HG03520 (cell line): ENCODE data around the gene MESP2.

Source experiments
- ATAC-seq: cut with Tn5 transposase; IDR thresholded peaks from one replicate; pipeline ENCODE4 v1.9.1; 2021; ENCODE audit warnings: mild to moderate bottlenecking, moderate library complexity; ENCODE audit not compliant: unreplicated experiment

The MESP2 gene

DNA sequence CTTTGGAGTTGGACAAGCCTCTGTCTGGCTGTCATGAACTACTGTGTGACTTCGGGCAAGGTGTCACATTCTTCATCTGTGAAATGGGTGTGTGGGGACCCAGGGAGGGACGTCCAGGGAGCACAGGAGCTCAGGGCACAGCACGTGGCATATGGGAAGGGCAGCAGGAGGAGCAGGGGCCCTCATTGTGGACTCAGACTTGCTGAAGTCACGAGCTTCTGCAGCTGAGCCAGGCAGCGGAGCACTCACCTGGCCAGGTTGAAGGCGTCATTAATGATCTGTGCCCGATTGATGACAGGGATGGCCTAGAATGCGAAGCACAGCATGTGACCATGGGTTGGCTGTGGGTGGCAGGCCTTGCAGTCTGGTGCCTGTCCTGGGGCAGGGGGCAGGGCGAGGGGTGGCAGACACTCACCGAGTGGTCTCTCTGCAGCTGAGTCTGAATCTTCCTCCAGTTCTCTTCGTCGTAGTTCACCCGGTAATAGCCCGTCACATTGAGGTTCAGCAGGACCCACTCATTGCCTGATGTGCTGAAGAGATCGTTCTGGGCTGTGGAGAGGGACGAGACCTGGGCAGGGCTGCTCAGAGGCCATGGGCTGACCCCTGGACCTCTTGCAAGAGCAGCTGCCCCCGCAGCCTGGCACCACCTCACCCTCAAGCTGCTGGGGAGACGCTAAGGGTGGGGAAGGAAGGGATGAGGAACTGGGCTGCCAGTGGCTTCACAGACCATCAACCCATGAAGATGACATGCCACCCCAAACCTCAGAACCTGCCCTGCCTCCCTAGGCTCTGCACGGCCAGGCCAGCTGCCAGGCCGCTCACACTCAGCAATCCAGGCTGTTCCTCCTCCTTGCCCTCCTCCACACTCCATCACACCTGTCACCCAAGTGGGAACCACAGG, 23.1 kb downstream of the MESP2 start:
- no peak for ATAC-seq

DNA sequence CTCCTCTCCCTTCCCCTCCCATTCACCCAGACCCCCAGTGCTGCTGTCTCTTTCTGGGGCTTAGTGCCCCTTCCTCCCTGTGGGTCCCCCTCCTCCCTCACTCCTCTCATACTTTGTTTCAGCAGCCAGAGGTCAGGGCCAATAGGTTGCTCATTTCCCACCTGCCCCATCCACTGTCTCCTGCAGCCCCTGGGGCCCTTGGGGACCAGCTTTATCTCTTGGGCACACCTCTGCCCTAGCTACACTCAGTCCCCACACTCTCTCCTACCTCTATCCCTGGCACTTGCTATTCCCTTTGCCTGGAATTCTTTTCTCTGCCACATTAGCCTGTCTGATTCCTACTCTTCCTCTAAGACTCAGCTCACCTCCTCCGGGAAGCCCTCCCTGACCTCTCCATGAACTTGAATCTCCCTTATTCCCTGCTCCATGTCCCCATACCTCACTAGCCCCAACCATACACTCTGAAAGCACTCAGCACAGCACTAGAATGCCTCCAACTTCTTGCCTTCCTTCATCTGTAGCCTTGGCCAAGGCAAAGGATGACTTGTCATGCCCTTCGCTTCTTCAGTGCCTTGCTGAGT, 23.9 kb downstream of the MESP2 start:
- ATAC-seq, result no peak

DNA sequence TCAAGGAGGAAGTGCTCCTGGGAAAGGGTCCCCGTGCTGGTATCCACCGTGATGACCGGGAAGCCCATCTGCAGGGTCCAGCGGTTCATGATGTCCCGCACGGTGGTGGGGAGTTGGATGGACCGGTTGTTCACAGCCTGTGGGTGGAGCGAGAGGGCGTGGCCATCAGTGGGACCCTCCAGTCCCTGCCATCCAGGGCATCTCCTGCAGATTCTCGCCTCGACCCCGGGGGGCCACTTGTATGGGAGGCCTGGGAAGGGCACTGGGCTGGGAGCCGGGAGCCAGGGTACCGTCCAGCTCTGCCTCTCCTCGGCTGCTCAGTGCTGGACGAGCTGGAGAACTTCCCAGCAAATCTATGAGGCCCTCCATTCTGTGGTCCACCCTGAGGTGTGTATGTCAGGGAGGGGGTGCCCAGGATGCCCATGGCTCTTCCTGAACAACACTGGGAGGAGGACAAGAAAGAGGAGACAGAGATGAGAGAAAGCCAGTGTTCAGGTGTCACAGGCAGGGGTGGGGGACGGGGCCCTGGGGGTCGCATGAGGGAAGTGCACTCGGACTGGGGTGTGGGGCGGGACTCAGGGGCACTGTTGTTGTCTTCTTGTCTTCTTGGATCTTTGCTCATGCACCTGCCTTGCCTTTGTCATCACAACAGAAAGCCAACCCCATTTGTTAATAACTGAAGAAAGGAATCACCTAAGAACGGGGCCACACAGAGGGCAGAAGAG, 25.5 kb downstream of the MESP2 start:
- ATAC-seq, result no peak

DNA sequence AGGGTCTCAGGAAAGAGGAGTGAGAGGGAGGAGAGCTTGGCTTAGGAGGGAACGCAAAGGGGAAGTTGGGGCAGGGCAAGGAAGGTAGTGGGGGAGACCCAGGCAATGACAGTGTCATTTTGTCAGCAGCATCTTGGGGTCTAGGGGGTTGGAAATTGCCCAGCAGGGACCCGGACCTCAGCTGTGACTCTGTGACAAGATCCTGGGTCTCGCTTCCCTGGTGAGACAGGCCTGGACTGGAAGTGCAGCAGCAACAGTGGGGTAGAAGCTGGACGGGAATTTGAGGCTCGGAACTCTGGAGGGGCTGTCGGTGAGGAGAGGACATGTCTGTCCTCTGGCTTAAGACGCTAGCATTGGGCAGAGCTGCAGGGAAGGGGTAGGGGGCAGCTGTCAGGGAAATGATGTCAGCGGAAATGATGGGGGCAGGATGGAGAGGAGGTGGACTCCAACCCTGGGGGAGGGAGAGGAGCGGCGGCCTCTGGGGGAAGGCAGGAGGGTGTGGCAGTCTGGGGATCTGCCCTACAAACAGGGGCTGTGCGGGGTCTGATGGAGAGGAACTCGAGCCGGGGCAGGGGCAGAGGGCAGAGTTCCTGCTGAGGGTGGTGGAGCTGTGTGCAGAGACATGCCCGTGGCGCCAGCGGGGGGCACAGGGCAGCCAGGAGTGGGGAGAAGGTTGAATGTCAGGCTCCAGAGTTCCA, 26.2 kb downstream of the MESP2 start:
- no peak for ATAC-seq

DNA sequence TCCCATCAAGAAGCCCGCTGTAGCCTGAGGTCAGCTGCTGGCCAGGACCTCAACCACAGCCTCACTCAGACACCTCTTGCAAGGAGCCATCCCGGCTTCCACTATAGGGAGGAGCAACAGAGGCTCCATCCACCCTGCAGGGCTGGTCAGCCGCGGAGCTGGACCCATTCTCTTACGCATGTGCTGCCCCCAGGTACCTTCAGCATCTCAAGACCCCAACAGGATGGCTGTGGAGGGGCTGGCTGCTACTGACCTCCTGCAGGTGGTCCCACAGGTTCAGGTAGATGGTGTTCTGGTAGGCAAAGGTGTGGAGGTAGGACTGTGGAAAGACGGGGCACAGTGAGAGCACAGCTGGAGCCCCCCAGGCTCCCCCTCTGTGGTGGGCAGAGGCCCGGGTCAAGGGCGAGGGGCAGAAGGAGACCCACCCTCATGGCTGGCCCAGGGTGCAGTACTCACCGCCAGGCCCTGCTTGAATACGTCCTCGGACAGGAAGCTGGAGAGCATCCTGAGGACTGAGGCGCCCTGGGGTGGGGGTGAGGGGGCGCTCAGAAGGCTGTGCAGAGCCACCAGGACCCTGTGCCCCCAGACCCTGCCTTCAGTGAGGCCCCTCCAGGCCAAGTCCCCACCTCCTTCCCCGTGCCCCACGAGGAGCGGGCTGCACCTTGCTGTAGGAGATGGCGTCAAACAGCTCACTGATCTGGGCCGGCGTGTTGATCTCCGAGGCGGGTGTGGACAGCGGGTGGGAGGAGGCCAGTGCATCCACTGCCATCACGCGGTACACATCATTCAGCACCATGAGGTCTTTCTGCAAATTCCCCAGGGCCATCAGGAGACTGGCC, 27.1 kb downstream of the MESP2 start:
- ATAC-seq, result no peak

DNA sequence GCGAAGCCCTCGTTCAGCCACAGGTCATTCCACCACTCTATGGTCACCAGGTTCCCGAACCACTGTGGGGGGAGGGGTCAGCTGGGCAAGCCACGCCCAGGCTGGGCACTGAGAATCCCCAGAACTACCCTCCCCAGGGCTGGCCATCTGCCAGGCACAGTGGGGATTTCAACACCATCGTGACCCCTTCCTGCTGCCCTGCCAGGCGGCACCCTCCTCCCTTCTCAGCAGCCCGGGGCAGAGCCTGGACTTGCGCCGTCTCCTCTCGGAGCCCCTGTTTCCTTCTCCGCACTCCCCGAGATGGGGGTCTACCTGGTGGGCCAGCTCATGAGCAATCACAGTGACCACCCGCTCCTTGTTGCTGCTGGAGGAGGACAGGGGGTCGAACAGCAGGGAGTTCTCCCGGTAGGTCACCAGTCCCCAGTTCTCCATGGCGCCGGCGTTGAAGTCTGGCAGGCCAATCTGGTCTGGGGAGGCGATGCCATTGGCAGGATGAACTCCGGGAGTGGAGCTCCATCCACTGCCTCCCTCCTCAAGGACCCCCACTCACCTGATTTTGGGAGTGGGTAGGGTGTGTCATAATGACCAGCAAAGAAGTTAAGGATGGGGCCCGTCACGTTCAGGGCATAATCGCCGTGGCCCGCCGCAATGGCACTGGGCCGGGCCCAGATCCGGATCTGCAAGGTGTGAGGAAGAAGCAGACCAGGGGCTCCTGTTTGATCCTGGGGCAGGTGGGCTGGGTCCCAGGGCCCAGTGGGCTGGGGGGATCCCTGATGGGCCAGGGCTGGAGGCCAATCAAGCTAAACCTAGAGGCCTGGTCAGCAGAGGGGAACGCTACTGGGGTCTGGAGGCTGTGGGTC, 28.0 kb downstream of the MESP2 start:
- ATAC-seq, result no peak

DNA sequence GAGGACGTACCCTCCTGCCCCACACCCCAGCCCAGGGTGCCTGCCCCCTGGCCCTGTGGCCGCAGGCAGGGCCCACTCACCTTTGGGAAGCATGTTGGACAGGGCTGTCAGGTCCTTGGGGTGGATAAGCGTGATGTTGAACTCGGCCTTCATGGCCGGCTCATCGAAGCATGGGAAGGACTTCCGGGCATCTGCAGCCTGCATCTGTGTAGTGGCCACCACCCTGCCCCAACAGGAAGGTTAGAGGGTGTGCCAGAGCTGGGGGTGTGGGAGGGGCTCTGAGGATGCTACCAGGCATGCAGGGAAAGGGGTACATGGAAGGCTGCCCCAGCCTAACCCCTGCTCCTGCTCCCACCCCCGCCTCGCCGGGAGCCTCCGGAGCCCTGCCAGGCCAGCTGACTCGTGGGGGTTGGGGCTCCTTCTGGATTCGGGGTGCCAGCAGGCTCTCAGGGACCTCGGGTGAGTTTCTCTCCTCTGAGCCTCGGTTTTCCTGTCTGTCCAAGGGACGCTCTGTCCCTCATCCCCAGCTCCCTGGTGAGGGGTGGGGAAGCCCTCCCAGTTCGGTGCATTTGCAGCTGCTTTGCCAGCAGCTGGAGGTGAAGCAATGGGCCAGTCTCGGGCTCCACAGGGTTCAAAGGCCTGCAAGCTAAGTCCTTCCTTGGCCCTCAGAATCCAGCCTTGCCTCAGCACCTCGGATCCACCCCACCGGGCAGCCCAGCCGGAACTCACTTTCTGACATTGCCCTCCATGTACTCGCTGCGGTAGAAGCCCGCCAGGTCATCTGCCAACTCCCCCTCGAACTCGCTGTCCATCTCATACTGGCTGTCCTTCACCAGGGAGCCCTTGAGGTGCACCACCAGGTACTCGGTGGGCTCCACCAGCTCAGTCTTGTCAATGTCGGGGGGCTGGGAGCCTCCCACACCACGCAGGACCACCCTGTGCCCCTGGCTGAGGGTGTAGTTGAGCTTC, 29.4 kb downstream of the MESP2 start:
- ATAC-seq, result no peak

DNA sequence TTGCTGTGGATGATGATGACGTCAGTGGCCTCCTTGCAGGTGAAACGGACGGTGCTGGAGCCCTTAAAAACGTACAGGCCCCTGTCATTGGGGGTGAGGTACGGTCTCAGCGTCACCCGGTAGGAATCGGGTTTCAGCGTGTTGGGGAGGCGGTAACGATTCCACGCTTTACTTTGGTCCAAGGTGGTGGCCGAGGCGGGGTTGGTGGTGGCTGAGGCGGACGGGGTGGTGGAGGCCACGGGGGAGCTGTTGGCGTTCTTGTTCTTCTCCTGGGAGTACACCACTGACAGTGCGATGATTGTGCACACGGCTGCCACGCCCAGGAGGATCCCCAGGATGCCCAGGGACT, 30.1 kb downstream of the MESP2 start:
- ATAC-seq, result no peak

DNA sequence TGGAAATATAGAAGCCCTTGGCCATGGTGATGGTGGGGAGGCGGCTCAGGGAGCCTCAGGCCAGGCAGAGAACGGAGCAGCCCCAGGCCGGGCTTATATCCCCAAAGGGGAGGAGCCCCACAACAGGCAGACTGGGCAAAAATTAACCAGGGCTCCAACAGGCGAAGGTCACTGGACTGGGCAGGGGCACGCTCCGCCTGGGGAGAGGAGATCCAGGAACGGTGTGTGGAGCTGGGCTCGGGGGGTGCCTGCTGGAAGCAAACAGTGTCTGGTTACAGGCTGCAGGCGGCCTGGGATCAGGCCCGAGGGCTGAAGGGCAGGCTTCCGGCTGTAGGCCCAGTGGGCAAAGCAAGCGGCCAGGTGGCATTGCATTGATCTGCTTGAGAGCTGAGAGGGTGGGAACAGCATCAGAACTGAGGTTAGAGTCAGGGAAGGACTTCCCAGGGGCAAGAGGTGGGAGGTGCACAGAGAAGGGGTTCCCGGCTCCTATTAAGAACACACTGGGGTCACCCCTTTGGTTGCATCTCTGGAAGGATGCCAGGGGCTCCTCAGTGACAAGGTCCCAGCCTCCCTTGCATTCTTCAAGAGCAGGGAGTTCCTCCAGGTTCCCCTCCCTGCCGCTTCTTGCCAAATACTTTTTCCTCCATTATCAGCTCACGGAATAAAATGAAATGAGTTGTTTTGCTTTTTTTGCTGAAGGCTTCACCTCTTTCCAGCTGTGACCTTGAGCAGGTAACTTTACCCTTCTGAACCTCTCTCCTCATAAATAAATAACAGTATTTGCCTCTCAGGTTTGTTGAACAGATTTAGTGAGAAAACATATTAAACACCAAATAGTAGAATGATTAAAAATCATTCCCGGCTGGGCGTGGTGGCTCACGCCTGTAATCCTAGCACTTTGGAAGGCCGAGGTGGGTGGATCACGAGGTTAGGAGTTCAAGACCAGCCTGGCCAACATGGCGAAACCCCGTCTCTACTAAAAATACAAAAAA, 30.7 kb downstream of the MESP2 start:
- ATAC-seq, result no peak

DNA sequence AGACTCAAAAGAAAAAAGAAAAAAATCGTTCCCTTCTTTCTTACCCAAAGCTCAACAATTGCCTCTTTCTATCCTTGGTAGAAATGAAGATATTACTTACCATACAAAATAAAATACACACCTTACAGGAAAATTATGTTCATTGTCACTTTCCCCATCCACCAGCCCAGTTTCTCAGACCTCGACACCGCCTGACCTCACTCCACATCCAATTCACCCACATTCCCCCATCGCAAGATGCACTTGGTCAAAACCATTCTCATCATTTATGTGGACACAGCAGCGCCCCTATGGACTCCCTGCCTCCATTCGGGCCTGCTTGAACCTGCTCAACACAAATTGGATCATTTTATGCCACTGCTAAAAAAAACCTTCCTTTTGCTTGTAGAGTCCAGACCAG, 31.6 kb downstream of the MESP2 start:
- no peak for ATAC-seq

DNA sequence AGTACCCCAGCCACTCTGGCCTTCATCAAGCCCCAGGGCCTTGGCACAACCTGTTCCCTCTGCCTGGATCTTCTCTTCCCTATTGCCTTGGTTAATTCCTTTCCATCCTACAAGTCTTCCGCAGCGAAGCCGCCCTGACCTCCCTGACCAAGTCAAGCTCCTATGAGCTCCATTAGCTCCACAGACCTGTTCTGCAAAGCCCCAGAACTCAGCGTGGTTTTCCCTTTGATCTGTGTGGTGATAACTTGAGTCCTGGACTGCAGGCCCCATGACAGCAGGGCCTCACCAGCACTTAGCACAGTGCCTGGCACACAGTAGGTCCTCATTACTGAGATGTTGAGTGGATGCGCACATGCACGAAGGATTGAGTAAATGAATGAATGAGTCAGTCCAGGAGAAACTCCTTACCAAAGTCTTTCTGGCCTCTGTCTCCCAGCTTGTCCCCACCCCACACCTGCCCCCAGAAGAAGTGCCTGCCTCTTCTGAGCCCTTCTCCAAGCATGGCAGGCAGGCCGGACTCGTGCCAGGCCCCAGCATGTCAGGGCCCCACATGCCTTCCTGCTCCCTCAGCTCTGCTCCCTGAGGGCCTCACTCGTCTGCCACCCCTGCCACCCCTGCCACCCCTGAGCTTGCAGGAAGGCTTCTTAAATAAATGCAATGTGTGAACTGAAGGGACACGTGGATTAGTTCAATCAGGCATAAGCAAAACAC, 32.2 kb downstream of the MESP2 start:
- no peak for ATAC-seq

DNA sequence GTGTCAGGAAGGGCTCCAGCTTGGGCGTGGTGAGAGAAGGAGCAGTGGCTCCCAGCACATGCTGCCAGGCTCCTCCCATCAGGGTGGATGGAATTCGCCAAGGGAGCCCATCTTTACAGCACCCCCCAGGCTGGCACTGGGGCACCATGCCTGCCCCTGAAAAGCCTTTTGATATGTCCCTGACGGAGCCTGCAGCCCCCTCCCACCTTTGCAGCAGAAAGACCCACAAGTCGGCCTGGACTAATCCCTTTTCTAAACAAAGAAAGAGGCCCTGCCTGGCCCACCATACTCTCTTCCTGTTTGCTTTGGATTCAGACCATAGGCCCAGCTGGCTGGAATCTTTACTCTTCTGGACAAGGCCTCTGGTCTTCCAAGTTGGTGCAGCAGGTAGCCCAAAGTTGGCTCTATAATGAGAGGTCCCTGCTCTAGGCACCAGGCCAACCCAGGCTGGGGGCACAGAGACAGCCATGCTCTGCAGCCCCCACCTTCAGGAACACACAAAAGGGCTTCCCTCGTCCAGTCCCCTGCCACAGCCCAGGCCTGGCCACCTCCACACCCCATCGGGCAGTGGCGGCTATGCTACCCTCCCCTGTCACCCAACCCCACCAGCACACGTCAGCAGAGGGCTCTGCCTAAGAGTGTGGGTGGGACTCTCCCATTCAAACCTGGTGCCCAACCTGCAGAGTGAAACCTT, 33.1 kb downstream of the MESP2 start:
- no peak for ATAC-seq

DNA sequence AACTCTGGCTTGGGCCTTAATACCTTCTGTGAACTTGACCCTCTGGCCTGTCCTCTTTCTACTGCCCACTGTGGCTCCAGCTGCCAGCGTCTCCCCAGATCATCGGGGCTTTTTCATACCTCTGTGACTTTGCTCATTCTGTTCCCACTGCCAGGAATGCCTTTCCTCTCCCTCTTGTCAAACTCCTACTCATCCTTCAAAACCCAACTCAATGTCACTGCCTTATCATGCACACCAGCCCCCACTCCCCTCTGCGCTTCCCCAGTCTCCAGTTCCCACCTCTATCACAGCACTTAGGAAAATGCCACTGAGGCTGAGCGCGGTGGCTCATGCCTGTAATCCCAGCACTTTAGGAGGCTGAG, 33.6 kb downstream of the MESP2 start:
- ATAC-seq, result no peak

DNA sequence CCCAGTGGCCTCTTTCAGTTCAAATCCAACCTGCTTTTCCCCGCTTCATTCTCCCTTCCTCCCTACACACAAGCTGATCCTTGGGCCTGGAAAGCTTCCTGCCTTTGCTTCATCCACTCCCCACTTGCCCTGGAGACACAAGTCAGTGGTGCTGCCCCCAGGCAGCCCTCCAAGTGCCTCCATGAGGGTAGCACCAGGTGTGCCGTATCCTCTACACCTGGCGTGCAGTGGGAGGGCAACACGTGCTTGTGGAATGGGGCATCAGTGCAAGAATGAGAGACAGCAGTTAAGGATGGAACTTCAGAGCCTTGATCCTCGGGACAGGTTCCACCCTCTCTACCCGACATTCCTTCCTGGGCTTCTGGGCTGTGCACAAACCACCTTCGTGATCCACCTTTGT, 34.7 kb downstream of the MESP2 start:
- no peak for ATAC-seq

DNA sequence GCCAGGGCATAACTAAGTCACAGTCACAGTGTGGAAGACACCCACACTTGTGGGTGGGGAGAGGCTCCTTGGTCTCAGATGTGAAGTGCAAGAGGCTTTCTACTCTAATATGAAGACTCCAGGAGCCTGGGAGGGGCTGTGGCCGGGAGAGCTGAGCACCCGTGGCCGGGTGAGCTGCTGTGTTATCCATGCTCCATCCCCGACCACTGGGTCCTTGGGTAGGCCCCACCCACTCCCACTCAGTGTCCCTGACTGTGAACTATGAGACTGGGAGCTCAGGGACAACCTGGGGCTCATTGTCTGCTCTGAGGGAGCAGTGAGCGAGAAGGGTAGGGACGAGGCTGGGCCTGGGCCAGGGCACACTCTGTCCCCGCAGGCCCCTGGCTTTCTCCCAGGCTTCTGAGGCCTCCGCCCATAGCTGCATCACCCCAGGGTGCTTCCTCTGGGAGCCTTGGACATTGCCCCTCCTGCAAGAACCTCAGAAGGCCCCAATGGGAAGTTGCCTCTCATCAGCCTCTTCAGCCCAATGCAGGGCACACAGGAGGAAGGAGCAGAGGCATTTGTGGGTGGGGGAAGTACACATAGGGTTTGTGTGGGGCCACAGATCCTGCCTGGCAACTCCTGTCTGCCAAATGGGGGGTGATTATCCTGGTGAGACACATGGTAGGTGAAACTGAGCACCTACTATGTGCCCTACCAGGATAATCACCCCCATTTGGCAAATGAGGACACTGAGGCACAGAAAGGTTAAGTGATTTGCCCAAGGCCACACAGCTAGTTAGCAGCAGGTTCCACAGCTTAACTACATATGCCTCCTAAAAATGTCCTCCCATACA, 36.1 kb downstream of the MESP2 start:
- no peak for ATAC-seq
